Neural cell (in vitro differentiated cells): ENCODE data around the gene PIBF1. TPM values are rescaled to one million over a fixed set of nuclear protein-coding genes. Genes with fewer than 3 reads are reported as not detected.

ENCODE experiments used
- H2AFZ ChIP-seq: fragments of 200-600, 300-800 bp; sonication (generic), shearing (Covaris generic); 2 replicates; pipeline ENCODE4 v1.6.0; 2014; ENCODE audit warnings: low read depth, mild to moderate bottlenecking, antibody characterized with exemption, low read length, moderate library complexity
- H3F3A ChIP-seq: fragments of 200-600 bp; shearing (Covaris generic); 2 replicates; pipeline ENCODE4 v1.6.1; 2016; ENCODE audit warnings: mild to moderate bottlenecking, moderate library complexity, mixed read lengths, antibody characterized with exemption, low read length; ENCODE audit not compliant: insufficient read depth, poor library complexity, severe bottlenecking
- H3K27ac ChIP-seq: fragments of 200-600, 300-800 bp; sonication (generic), shearing (Covaris generic); 2 replicates; pipeline ENCODE4 v1.5.1; 2014; ENCODE audit warnings: mild to moderate bottlenecking, low read length, moderate library complexity
- H3K27me3 ChIP-seq: fragments of 300-800, 200-600 bp; sonication (generic), shearing (Covaris generic); 2 replicates; pipeline ENCODE4 v1.6.0; 2014; ENCODE audit warnings: mild to moderate bottlenecking, low read depth, low read length, moderate library complexity; ENCODE audit not compliant: insufficient read depth
- H3K36me3 ChIP-seq: fragments of 300-800, 200-600 bp; sonication (generic), shearing (Covaris generic); 2 replicates; pipeline ENCODE4 v1.5.1; 2014; ENCODE audit warnings: mild to moderate bottlenecking, antibody characterized with exemption, low read length, moderate library complexity; ENCODE audit not compliant: insufficient read depth
- H3K4me2 ChIP-seq: fragments of 300-800, 200-600 bp; sonication (generic), shearing (Covaris generic); 2 replicates; pipeline ENCODE4 v1.6.0; 2014; ENCODE audit warnings: mild to moderate bottlenecking, low read length
- H3K4me3 ChIP-seq: fragments of 300-800, 200-600 bp; sonication (generic), shearing (Covaris generic); 2 replicates; pipeline ENCODE4 v1.5.1; 2014; ENCODE audit warnings: mild to moderate bottlenecking, low read length, moderate library complexity
- H3K79me2 ChIP-seq: fragments of 200-600 bp; shearing (Covaris generic); replicated peaks from 2 replicates; pipeline ENCODE4 v1.6.0; 2014; ENCODE audit warnings: mild to moderate bottlenecking, low read length, moderate library complexity; ENCODE audit not compliant: insufficient read depth
- H3K9ac ChIP-seq: fragments of 300-800, 200-600 bp; sonication (generic), shearing (Covaris generic); 2 replicates; pipeline ENCODE4 v1.6.1; 2016; ENCODE audit warnings: mild to moderate bottlenecking, low read length, mixed read lengths
- H3K9me2 ChIP-seq: fragments of 200-600 bp; shearing (Covaris generic); 2 replicates; pipeline ENCODE4 v1.6.1; 2016; ENCODE audit warnings: mild to moderate bottlenecking, low read length, mixed read lengths; ENCODE audit not compliant: insufficient read depth
- H3K9me3 ChIP-seq: fragments of 200-600, 300-800 bp; sonication (generic), shearing (Covaris generic); 2 replicates; pipeline ENCODE4 v1.6.1; 2016; ENCODE audit warnings: mild to moderate bottlenecking, mixed run types, low read length, moderate library complexity, mixed read lengths
- H4K20me1 ChIP-seq: fragments of 200-600 bp; shearing (Covaris generic); 2 replicates; pipeline ENCODE4 v1.6.1; 2016; ENCODE audit warnings: mild to moderate bottlenecking, mixed run types; ENCODE audit not compliant: insufficient read depth
- EP300 ChIP-seq: fragments of 450-650 bp; conservative IDR thresholded peaks from 2 replicates; pipeline ENCODE4 v1.6.1; 2014; ENCODE audit warnings: antibody characterized with exemption, mild to moderate bottlenecking, moderate library complexity; ENCODE audit not compliant: poor library complexity, severe bottlenecking
- EZH2 ChIP-seq: fragments of 200-600, 300-800 bp; shearing (Covaris generic), sonication (generic); IDR thresholded peaks from 2 replicates; pipeline ENCODE4 v1.6.1; 2014; ENCODE audit warnings: antibody characterized with exemption, low read length, borderline replicate concordance, mild to moderate bottlenecking; ENCODE audit not compliant: insufficient read depth, poor library complexity, severe bottlenecking
- MXI1 ChIP-seq: fragments of 450-650 bp; conservative IDR thresholded peaks from 2 replicates; pipeline ENCODE4 v1.6.1; 2014; ENCODE audit warnings: antibody characterized with exemption, mild to moderate bottlenecking; ENCODE audit not compliant: poor library complexity, severe bottlenecking
- POLR2AphosphoS5 ChIP-seq: IDR thresholded peaks from 2 replicates; pipeline ENCODE4 v1.6.1; 2012
- RAD21 ChIP-seq: fragments of 450-650 bp; conservative IDR thresholded peaks from 2 replicates; pipeline ENCODE4 v1.6.1; 2014; ENCODE audit warnings: antibody characterized with exemption, mild to moderate bottlenecking, moderate library complexity
- REST ChIP-seq: IDR thresholded peaks from 2 replicates; pipeline ENCODE4 v1.6.1; 2012; ENCODE audit warnings: borderline replicate concordance
- SMC3 ChIP-seq: fragments of 450-650 bp; conservative IDR thresholded peaks from 2 replicates; pipeline ENCODE4 v1.6.1; 2014; ENCODE audit warnings: antibody characterized with exemption, mild to moderate bottlenecking, moderate library complexity; ENCODE audit not compliant: poor library complexity
- TAF1 ChIP-seq: IDR thresholded peaks from 2 replicates; pipeline ENCODE4 v1.6.1; 2012; ENCODE audit warnings: low read depth
- polyA plus RNA-seq: library from polyadenylated mRNA; depleted of rRNA; stranded (reverse); fragments of >200 nt; gene quantifications from 2 replicates; pipeline ENCODE4 v1.2.3, GENCODE V29; 2014
- TF ChIP-seq, protein P1 (sequence below): fragments of 450-650 bp; IDR thresholded peaks from 2 replicates; pipeline ENCODE4 v1.5.1; 2014; ENCODE audit warnings: antibody characterized with exemption, mild to moderate bottlenecking, moderate library complexity; ENCODE audit not compliant: poor library complexity, severe bottlenecking

PIBF1 gene
- polyA plus RNA-seq, 1 donor from 2014 or later = 42.4 TPM

- H4K20me1 ChIP-seq = no peaks in the 10 kb centered on the region
- H3K27ac ChIP-seq = no peak overlapping the region
- no peaks in the 10 kb centered on the region for H3F3A ChIP-seq
- no peak for TF ChIP-seq POLR2AphosphoS5
- TF ChIP-seq EZH2 = no peak
- TF ChIP-seq MXI1 = no peak
- TF ChIP-seq, protein P1, sequence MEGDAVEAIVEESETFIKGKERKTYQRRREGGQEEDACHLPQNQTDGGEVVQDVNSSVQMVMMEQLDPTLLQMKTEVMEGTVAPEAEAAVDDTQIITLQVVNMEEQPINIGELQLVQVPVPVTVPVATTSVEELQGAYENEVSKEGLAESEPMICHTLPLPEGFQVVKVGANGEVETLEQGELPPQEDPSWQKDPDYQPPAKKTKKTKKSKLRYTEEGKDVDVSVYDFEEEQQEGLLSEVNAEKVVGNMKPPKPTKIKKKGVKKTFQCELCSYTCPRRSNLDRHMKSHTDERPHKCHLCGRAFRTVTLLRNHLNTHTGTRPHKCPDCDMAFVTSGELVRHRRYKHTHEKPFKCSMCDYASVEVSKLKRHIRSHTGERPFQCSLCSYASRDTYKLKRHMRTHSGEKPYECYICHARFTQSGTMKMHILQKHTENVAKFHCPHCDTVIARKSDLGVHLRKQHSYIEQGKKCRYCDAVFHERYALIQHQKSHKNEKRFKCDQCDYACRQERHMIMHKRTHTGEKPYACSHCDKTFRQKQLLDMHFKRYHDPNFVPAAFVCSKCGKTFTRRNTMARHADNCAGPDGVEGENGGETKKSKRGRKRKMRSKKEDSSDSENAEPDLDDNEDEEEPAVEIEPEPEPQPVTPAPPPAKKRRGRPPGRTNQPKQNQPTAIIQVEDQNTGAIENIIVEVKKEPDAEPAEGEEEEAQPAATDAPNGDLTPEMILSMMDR = no peak
- TF ChIP-seq SMC3 = no peak
- TF ChIP-seq TAF1 = no peak
- TF ChIP-seq REST = no peak
- no peak for TF ChIP-seq RAD21
- no peak for TF ChIP-seq EP300
- H3K27me3 ChIP-seq = peaks cover 54% of the 10 kb centered on the region
- no peaks in the 10 kb centered on the region for H3K79me2 ChIP-seq
- H3K36me3 ChIP-seq = no peaks in the 10 kb centered on the region
- no peaks in the 10 kb centered on the region for H3K9me3 ChIP-seq
- H3K4me2 ChIP-seq = no peak overlapping the region
- H2AFZ ChIP-seq = no peak overlapping the region
- H3K9ac ChIP-seq = no peak overlapping the region
- H3K4me3 ChIP-seq = no peak overlapping the region
- no peaks in the 10 kb centered on the region for H3K9me2 ChIP-seq
These were observed 274.1 kb downstream of the PIBF1 start for GRCh38 chr13:73055813-73056564.

DNA sequence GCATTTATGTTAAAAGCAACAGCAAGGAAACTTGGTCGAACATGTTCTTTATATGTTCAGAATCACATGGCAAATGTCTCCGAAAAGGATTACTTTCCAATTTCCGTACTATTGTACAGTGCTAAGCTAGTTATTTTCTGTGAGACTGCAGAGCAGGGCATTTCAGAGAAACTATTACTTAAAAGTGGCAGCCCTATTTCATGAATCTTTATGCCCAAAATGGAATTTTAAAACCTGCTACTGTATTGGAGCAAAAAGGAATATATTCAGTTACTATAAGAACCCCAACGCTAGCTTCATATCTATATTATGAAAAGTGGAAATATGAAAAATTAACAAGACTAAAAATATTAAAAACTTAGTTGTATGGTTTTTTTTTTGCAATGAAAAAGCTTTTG lies 274.6 kb downstream of the PIBF1 start:
- Histone ChIP-seq H3K4me3 (no peak overlapping the region), H3F3A (no peaks in the 10 kb centered on the region), H3K36me3 (no peaks in the 10 kb centered on the region), H3K27me3 (peaks cover 60% of the 10 kb centered on the region), H3K27ac (no peak overlapping the region), H3K79me2 (no peaks in the 10 kb centered on the region), H3K9me3 (no peaks in the 10 kb centered on the region), H2AFZ (no peak overlapping the region), H3K4me2 (no peak overlapping the region), H3K9ac (no peak overlapping the region), H3K9me2 (no peaks in the 10 kb centered on the region), H4K20me1 (no peaks in the 10 kb centered on the region)
- TF ChIP-seq, protein P1 = no peak
- TF ChIP-seq MXI1 = no peak
